GM12873 (cell line): Measurements from ENCODE around the gene TNFSF4.

Experiments used
- TF ChIP-seq, protein P1 (sequence below): IDR thresholded peaks from 2 replicates; pipeline ENCODE4 v1.5.1; 2012; ENCODE audit warnings: low read depth, mild to moderate bottlenecking, moderate library complexity, low read length, control low read depth; ENCODE audit not compliant: insufficient read depth; ENCODE audit errors: missing control alignments

The TNFSF4 gene

DNA sequence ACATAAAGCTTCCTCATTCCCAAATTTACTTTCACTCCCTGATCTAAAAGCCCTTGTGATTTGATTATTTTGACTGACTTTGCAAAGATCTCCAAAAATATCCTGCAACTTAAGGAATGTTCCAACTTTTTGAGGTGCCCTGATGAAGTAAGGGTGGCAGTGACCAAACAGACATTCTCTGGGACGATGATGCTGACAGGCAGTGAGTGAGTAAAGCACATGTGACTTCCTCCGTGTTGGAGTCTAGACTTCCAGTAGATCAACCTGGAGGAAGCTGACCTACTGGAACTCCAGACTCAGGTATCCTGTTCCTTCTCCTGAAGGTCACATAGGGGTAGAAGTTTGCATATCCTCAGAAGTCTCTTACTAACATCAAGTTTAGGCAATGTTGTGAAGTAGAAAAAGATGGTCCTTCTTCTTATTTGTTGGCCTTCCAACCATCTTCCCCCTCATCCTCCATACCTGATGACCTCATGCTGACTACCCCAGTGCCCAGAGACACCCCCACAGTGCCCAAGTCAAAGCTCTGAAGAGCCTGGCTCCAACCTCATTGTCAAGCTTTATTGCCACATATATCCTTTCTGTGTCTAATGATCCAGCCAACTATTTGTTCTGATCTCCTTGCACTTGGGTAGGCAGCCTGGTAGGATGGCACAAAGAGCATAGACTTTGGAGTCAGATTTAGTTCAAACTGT is 16.0 kb downstream of the TNFSF4 start:
- TF ChIP-seq, protein P1, sequence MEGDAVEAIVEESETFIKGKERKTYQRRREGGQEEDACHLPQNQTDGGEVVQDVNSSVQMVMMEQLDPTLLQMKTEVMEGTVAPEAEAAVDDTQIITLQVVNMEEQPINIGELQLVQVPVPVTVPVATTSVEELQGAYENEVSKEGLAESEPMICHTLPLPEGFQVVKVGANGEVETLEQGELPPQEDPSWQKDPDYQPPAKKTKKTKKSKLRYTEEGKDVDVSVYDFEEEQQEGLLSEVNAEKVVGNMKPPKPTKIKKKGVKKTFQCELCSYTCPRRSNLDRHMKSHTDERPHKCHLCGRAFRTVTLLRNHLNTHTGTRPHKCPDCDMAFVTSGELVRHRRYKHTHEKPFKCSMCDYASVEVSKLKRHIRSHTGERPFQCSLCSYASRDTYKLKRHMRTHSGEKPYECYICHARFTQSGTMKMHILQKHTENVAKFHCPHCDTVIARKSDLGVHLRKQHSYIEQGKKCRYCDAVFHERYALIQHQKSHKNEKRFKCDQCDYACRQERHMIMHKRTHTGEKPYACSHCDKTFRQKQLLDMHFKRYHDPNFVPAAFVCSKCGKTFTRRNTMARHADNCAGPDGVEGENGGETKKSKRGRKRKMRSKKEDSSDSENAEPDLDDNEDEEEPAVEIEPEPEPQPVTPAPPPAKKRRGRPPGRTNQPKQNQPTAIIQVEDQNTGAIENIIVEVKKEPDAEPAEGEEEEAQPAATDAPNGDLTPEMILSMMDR = no peak

DNA sequence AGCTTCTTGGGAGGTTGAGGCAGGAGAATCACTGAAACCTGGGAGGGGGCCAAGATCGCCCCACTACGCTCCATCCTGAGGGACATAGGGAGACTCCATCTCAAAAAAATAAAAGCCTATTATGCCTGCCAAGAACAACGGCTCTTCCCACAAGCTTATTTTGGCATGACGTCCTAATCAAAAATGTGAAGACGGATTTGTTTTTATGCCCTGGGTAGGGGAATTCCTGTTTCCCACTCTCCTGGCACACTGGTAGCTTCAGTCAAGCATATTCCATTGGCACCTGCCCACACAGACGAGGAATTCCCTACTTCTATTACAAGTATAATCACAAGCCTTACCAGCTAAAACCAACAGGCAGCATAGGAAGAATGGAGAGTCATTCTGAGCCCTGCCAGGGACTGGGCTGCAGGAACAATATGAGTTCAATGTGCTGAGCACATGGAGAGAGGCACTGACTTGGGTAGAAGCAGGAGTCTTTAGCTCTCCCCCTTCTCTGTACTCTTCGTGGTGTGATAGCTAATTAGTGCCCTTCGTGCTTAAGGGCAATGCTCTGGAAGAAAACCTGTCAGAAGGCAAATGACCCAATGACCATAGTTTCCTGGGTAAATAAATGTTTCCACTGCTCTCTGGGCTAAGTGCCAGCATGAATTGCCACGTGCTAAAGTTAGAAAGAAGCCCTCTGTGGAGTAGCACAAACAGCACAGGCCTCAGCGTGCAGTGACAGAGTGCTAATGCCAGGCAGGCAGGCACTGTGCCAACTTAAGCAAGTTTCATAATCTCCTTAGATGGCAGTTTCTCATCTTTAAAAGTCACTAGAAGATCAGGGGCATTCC is 16.8 kb downstream of the TNFSF4 start:
- TF ChIP-seq, protein P1 = no peak

DNA sequence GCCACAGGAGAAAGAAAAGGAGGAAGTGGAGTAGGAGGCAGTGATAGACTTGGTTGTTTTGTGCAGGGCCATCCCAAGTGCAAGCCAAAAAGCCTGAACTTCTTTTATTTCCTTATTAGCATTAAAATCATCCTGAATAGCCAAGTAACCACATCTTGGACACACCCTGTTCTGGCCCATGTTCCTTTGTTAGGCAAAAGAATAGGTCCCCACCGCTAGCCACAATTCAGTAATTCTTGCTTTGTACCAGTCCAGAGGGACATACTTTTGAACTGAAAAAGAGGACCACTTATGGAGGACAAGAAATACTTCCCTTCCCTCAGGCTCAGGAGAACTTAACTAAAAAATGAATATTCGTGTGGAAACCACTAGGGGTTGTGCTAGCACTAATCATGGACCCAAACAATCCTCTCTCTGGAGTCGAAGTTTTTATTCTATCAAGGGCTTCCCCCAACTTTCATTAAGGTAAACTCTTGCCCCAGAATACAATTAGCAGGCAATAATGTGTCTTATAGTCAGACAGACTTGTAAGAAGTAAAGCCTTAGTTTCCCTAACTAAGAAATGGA is 19.4 kb downstream of the TNFSF4 start:
- TF ChIP-seq, protein P1 = no peak

DNA sequence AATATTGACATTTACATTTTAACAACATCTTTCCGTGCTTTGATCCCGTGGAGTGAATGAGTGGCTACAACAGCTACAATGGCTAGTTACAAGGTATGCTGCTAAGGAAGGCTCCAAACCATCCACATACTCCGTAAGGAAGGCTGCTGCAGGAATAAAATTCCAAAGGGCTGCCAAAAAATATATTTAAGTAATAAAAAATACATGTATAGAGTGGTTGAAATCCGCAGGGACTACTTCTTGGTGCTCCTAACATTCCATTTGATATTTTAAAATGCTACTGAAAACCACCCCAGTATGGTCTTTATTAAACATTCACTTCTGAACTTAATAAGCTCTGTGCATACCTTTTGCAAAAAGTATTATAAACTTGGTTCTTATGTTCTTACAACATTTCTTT is 25.3 kb downstream of the TNFSF4 start:
- TF ChIP-seq, protein P1 = no peak

DNA sequence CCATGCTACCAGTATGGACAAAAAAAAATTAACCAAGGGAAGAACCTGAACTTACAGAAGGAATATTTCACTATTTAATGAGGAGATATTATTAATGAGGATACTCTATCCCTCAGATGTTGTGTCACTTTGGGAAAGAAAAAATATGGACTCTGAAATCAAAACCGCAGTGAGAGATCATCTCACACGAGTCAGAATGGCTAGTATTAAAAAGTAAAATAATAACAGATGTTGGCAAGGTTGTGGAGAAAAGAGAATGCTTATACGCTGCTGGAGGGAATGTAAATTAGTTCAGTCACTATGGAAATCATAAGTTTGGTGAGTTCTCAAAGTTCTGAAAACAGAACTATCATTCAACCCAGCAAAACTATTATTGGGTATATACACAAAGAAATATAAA is 30.9 kb downstream of the TNFSF4 start:
- TF ChIP-seq, protein P1 = no peak

DNA sequence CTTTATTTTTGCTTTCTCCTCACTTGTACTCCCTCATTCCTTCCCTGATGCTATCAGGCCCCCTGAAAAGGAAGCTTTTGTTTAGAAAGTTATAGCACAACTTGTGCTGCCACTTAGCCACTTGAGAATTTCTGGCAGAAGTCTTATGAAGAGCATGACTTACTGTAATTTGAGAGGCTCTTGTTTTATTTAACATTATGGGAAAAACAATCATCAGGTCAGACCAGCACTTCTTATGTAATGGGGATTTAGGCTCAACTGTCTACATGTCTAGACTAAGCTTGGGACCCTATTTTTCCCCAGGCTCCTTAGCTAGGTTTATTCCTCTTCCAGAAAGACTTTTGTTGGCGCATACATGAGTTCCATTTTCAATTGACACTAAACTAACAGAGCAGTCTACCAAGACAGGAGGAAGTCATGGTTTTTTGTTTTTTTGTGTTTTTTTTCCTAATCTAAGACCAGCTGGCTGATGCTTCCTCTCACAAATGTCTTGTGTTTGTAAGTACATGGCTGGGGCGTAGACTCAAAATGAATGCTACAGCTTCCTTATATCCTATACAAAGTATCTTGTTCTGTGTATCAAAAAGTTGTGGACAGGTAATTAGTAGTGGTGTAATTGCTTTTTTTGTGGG is 31.5 kb downstream of the TNFSF4 start:
- TF ChIP-seq, protein P1 = no peak

DNA sequence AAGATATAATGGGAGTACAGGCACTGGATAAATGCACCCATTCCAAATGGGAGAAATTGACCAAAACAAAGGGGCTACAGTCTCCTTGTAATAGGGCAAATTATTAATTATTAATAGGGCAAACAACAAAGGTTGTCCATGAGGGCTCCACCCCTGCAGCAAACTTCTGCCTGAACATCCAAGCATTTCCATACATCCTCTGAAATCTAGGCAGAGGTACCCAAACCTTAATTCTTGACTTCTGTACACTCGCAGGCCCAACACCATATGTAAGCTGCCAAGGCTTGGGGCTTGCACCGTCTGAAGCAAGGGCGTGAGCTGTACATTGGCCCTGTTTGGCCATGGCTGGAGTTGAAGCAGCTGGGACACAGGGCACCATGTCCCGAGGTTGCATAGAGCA is 33.7 kb downstream of the TNFSF4 start:
- TF ChIP-seq, protein P1 = no peak
